HEK293 (cell line): ENCODE measurements around the gene CAB39.

Source experiments
- CTCF ChIA-PET: fragments of 350-600 bp; formaldehyde crosslinking; extraction: SDS; loops from one replicate; lab custom pipeline; 2021; ENCODE audit warnings: antibody characterized with exemption; lab: Yijun Ruan, JAX
- POLR2A ChIA-PET: fragments of 300-600 bp; formaldehyde crosslinking; extraction: SDS; loops from one replicate; lab custom pipeline; 2020; ENCODE audit warnings: antibody characterized with exemption, inconsistent platforms; lab: Yijun Ruan, JAX
- H3K27ac ChIP-seq: fragments of 200-500 bp; sonication (Bioruptor generic); 2 replicates; pipeline ENCODE4 v1.5.1; 2014; ENCODE audit warnings: low read depth, low read length, control low read depth, inconsistent platforms; ENCODE audit errors: extremely low read depth
- H3K36me3 ChIP-seq, 2 experiments: fragments of 200-500 bp in 1 of 2; sonication (Bioruptor generic) in 1 of 2; 1 replicate in 1 of 2; 2 replicates in 1 of 2; pipeline ENCODE4 v1.5.1; 2014 to 2017; ENCODE audit warnings: inconsistent platforms in 2 of 2, low read length in 2 of 2; ENCODE audit not compliant: control insufficient read depth in 2 of 2, insufficient read depth in 1 of 2
- H3K4me1 ChIP-seq: fragments of 200-500 bp; sonication (Bioruptor generic); 2 replicates; pipeline ENCODE4 v1.5.1; 2014; ENCODE audit warnings: mild to moderate bottlenecking, low read length, inconsistent platforms; ENCODE audit not compliant: control insufficient read depth, insufficient read depth
- H3K4me3 ChIP-seq: 2 replicates; pipeline ENCODE4 v1.5.1; 2011; ENCODE audit warnings: low read depth, mild to moderate bottlenecking, control low read depth, low read length, moderate library complexity
- H3K9me3 ChIP-seq: fragments of 200-500 bp; sonication (Bioruptor generic); 2 replicates; pipeline ENCODE4 v1.5.1; 2014; ENCODE audit warnings: low read depth, low read length, inconsistent platforms; ENCODE audit not compliant: control insufficient read depth, insufficient read depth
- GFI1B ChIP-seq: fragments of 450-650 bp; formaldehyde crosslinking; IDR thresholded peaks from 2 replicates; pipeline ENCODE4 v1.5.1; 2016; ENCODE audit warnings: missing biosample characterization, missing genetic modification characterization
- PRDM10 ChIP-seq: fragments of 450-650 bp; formaldehyde crosslinking; IDR thresholded peaks from 2 replicates; pipeline ENCODE4 v1.5.1; 2016; ENCODE audit warnings: missing biosample characterization, missing genetic modification characterization
- PRDM6 ChIP-seq: fragments of 450-650 bp; formaldehyde crosslinking; IDR thresholded peaks from 2 replicates; pipeline ENCODE4 v1.5.1; 2017; ENCODE audit warnings: missing biosample characterization, missing genetic modification characterization
- SCRT2 ChIP-seq: fragments of 450-650 bp; formaldehyde crosslinking; IDR thresholded peaks from 2 replicates; pipeline ENCODE4 v1.5.1; 2016; ENCODE audit warnings: missing biosample characterization, missing genetic modification characterization
- ZBTB7A ChIP-seq: fragments of 450-650 bp; formaldehyde crosslinking; IDR thresholded peaks from 2 replicates; pipeline ENCODE4 v1.5.1; 2016; ENCODE audit warnings: low read depth, missing biosample characterization, missing genetic modification characterization
- ZFHX2 ChIP-seq: fragments of 450-650 bp; formaldehyde crosslinking; conservative IDR thresholded peaks from 2 replicates; pipeline ENCODE4 v1.5.1; 2016; ENCODE audit warnings: missing biosample characterization, missing genetic modification characterization
- ZNF266 ChIP-seq: fragments of 450-650 bp; formaldehyde crosslinking; IDR thresholded peaks from 2 replicates; pipeline ENCODE4 v1.5.1; 2016; ENCODE audit warnings: missing biosample characterization, missing genetic modification characterization, low read depth
- ZNF521 ChIP-seq: fragments of 450-650 bp; formaldehyde crosslinking; IDR thresholded peaks from 2 replicates; pipeline ENCODE4 v1.5.1; 2017; ENCODE audit warnings: missing biosample characterization, mild to moderate bottlenecking, missing genetic modification characterization
- ZNF529 ChIP-seq: fragments of 450-650 bp; formaldehyde crosslinking; IDR thresholded peaks from 2 replicates; pipeline ENCODE4 v1.5.1; 2017; ENCODE audit warnings: missing genetic modification characterization, missing biosample characterization; ENCODE audit not compliant: insufficient replicate concordance
- ZNF530 ChIP-seq: fragments of 450-650 bp; formaldehyde crosslinking; IDR thresholded peaks from 2 replicates; pipeline ENCODE4 v1.5.1; 2016; ENCODE audit warnings: low read depth, missing biosample characterization, missing genetic modification characterization
- ZNF561 ChIP-seq: fragments of 450-650 bp; IDR thresholded peaks from 2 replicates; pipeline ENCODE4 v1.5.1; 2018; ENCODE audit warnings: missing biosample characterization, missing genetic modification characterization, borderline replicate concordance
- ZNF670 ChIP-seq: fragments of 450-650 bp; formaldehyde crosslinking; IDR thresholded peaks from 2 replicates; pipeline ENCODE4 v1.5.1; 2016; ENCODE audit warnings: missing biosample characterization, missing genetic modification characterization, low read depth
- ZNF692 ChIP-seq: fragments of 450-650 bp; formaldehyde crosslinking; IDR thresholded peaks from 2 replicates; pipeline ENCODE4 v1.5.1; 2016; ENCODE audit warnings: missing biosample characterization, missing genetic modification characterization
- ZNF701 ChIP-seq: fragments of 450-650 bp; formaldehyde crosslinking; IDR thresholded peaks from 2 replicates; pipeline ENCODE4 v1.5.1; 2016; ENCODE audit warnings: missing biosample characterization, missing genetic modification characterization
- ZNF747 ChIP-seq: fragments of 450-650 bp; formaldehyde crosslinking; IDR thresholded peaks from 2 replicates; pipeline ENCODE4 v1.5.1; 2016; ENCODE audit warnings: missing biosample characterization, missing genetic modification characterization
- ZNF785 ChIP-seq: fragments of 450-650 bp; formaldehyde crosslinking; IDR thresholded peaks from 2 replicates; pipeline ENCODE4 v1.5.1; 2016; ENCODE audit warnings: missing biosample characterization, missing genetic modification characterization
- ZSCAN4 ChIP-seq: fragments of 450-650 bp; formaldehyde crosslinking; IDR thresholded peaks from 2 replicates; pipeline ENCODE4 v1.5.1; 2017; ENCODE audit warnings: missing biosample characterization, missing genetic modification characterization

The CAB39 gene

GRCh38 chr2:230738391-230738811 is 25.8 kb downstream of the CAB39 start:
- TF ChIP-seq ZNF266 (tag by site-specific recombination): no peak
- TF ChIP-seq PRDM10 (tag by site-specific recombination): peak; percentile 19; the same call in 1 of the 2 replicates
- TF ChIP-seq ZNF561 (tag by site-specific recombination): no peak
- no peak for TF ChIP-seq SCRT2 (tag by site-specific recombination)
- ChIA-PET POLR2A (no interaction called here), CTCF (interaction anchor here (0.6 kb wide), 2 partner anchors 60 to 84 kb away, joined by 3 read pairs; no protein-coding TSS in a partner anchor)
- Histone ChIP-seq H3K4me1 (peaks cover 24% of the 10 kb centered on the region), H3K27ac (peak overlapping the region; percentile 38; the same call in 1 of the 2 replicates), H3K4me3 (no peak overlapping the region), H3K36me3 (peaks cover 0 to 11% of the 10 kb centered on the region in 2 experiments; a peak in 1 of 3 replicates), H3K9me3 (no peaks in the 10 kb centered on the region)

GRCh38 chr2:230738924-230739323 is 26.3 kb downstream of the CAB39 start:
- POLR2A ChIA-PET: no interaction called here
- peaks cover 24% of the 10 kb centered on the region for H3K4me1 ChIP-seq
- CTCF ChIA-PET: no interaction called here
- no peak for TF ChIP-seq ZNF785
- no peak for TF ChIP-seq ZBTB7A (tag by site-specific recombination)
- no peak for TF ChIP-seq ZFHX2
- TF ChIP-seq ZNF701 (tag by site-specific recombination): no peak
- TF ChIP-seq ZNF529 (tag by site-specific recombination): no peak
- no peak for TF ChIP-seq ZNF521 (tag by site-specific recombination)
- TF ChIP-seq ZNF266 (tag by site-specific recombination): no peak
- TF ChIP-seq ZSCAN4 (tag by site-specific recombination): no peak
- no peak for TF ChIP-seq GFI1B (tag by site-specific recombination)
- no peak for TF ChIP-seq ZNF747
- TF ChIP-seq ZNF530 (tag by site-specific recombination): no peak
- no peak for TF ChIP-seq ZNF670 (tag by site-specific recombination)
- H3K36me3 ChIP-seq: peaks cover 0 to 11% of the 10 kb centered on the region in 2 experiments; a peak in 2 of 3 replicates
- no peaks in the 10 kb centered on the region for H3K9me3 ChIP-seq
- H3K4me3 ChIP-seq: no peak overlapping the region
- H3K27ac ChIP-seq: no peak overlapping the region

GRCh38 chr2:230739961-230740360 is 27.3 kb downstream of the CAB39 start:
- H3K36me3 ChIP-seq: peaks cover 0 to 11% of the 10 kb centered on the region in 2 experiments
- H3K27ac ChIP-seq: no peak overlapping the region
- POLR2A ChIA-PET: no interaction called here
- H3K4me1 ChIP-seq: peaks cover 24% of the 10 kb centered on the region
- H3K9me3 ChIP-seq: no peaks in the 10 kb centered on the region
- CTCF ChIA-PET: interaction anchor here (0.6 kb wide), 1 partner anchor 102 kb away, joined by 3 read pairs; no protein-coding TSS in a partner anchor
- TF ChIP-seq PRDM6 (tag by site-specific recombination) (peak; percentile 18; the same call in 1 of the 2 replicates), ZNF692 (tag by site-specific recombination) (no peak)
- H3K4me3 ChIP-seq: no peak overlapping the region
